ENCODE measurements around the gene PCNX3.

The PCNX3 gene

GRCh38 chr11:65621460-65621859 is 5.9 kb downstream of the PCNX3 start:
- DNase-seq (ENCODE audit: low read depth): no peak
- TF ChIP-seq CTCF (IDR thresholded peaks at IDR 0.05; ENCODE audit: low read length, missing control alignments): no peak
- no peak overlapping the region for H3K4me3 ChIP-seq (replicated peaks; ENCODE audit: low read depth, low read length)

GRCh38 chr11:65622011-65622410 is 6.4 kb downstream of the PCNX3 start:
- DNase-seq (ENCODE audit: low read depth): no peak
- H3K4me3 ChIP-seq (replicated peaks; ENCODE audit: low read depth, low read length): no peak overlapping the region
- no peak for TF ChIP-seq CTCF (IDR thresholded peaks at IDR 0.05; ENCODE audit: low read length, missing control alignments)

GRCh38 chr11:65623177-65623576 is 7.6 kb downstream of the PCNX3 start:
- TF ChIP-seq CTCF (IDR thresholded peaks at IDR 0.05; ENCODE audit: low read length, missing control alignments): no peak
- no peak for DNase-seq (ENCODE audit: low read depth)
- H3K4me3 ChIP-seq (replicated peaks; ENCODE audit: low read depth, low read length): no peak overlapping the region

- no peak overlapping the region for H3K4me3 ChIP-seq (replicated peaks; ENCODE audit: low read depth, low read length)
- TF ChIP-seq CTCF (IDR thresholded peaks at IDR 0.05; ENCODE audit: low read length, missing control alignments): no peak
Observed at GRCh38 chr11:65623852-65624616, 8.5 kb downstream of the PCNX3 start.

GRCh38 chr11:65624931-65625627 is 9.5 kb downstream of the PCNX3 start:
- DNase-seq (ENCODE audit: low read depth): no peak
- TF ChIP-seq CTCF (IDR thresholded peaks at IDR 0.05; ENCODE audit: low read length, missing control alignments): no peak
- no peak overlapping the region for H3K4me3 ChIP-seq (replicated peaks; ENCODE audit: low read depth, low read length)

More at GRCh38 chr11:65623852-65624616, 8.5 kb downstream of the PCNX3 start:
- DNase-seq (ENCODE audit: low read depth): no peak

GRCh38 chr11:65625628-65626342 is 10.2 kb downstream of the PCNX3 start:
- peak; percentile 50 for TF ChIP-seq CTCF (IDR thresholded peaks at IDR 0.05; ENCODE audit: low read length, missing control alignments)
- DNase-seq (ENCODE audit: low read depth): peak; percentile 50
- no peak overlapping the region for H3K4me3 ChIP-seq (replicated peaks; ENCODE audit: low read depth, low read length)
